Activated T-helper 17 cell treated with anti-CD3 and anti-CD28 coated beads, Interleukin-2, amount 50 U/mL, for 72 hours (primary cell): ENCODE results near the gene TMCC2. TPM values are rescaled to one million over a fixed set of nuclear protein-coding genes. Genes with fewer than 3 reads are reported as not detected.
"Not testable (repeated sequence)": the region's sequence is repeated elsewhere in the genome, so short reads cannot be mapped to it uniquely, and the experiment has no call there.

Source experiments
- ATAC-seq: fragments of 150-1000 bp; cut with Tn5 transposase; replicated peaks from 2 replicates; pipeline ENCODE4 v1.10.0; 2021; ENCODE audit warnings: mild to moderate bottlenecking, moderate library complexity
- H3K27ac Mint-ChIP-seq: one replicate; pipeline ENCODE4 v1.8.0; 2022; ENCODE audit warnings: mixed read lengths
- H3K27me3 Mint-ChIP-seq: one replicate; pipeline ENCODE4 v1.8.0; 2022; ENCODE audit warnings: mixed read lengths
- H3K36me3 Mint-ChIP-seq: one replicate; pipeline ENCODE4 v1.8.0; 2022; ENCODE audit warnings: low read depth, mild to moderate bottlenecking, mixed read lengths
- H3K4me1 Mint-ChIP-seq: one replicate; pipeline ENCODE4 v1.8.0; 2022; ENCODE audit warnings: mixed read lengths
- H3K4me3 Mint-ChIP-seq: one replicate; pipeline ENCODE4 v1.8.0; 2022; ENCODE audit warnings: mild to moderate bottlenecking, mixed read lengths
- H3K9me3 Mint-ChIP-seq: one replicate; pipeline ENCODE4 v1.8.0; 2022; ENCODE audit warnings: mixed read lengths
- total RNA-seq, 2 donors: library from RNA; stranded (reverse); gene quantifications; one replicate each; pipeline ENCODE4 v1.2.3, GENCODE V29; 2022

Gene TMCC2
- total RNA-seq, 2 donors from 2014 or later: 2.6 to 3.5 TPM

DNA sequence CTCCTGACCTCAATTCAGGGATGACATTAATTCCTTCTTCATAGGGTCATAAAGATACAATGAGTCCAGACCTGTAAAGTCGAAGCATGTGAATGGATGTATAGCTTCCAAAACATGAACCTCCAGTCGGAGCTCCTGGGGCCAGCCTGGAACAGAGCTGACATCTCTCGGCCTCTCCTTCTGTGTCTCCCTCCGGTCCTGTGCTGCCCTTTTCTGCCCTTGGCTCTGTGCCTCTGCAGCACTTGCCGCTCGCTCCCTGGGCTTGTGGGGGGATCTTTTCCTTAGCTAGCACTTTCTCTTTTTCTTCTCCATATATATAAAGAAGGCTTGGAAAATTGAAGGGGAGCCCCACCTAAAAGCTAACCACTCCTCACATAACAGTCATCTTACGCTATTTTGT lies 42.5 kb downstream of the TMCC2 start:
- no peak for ATAC-seq
- H3K4me3 Mint-ChIP-seq: no peak overlapping the region
- H3K9me3 Mint-ChIP-seq: no peaks in the 10 kb centered on the region
- H3K4me1 Mint-ChIP-seq: peaks cover 4% of the 10 kb centered on the region
- H3K27ac Mint-ChIP-seq: peak overlapping the region; percentile 15
- H3K36me3 Mint-ChIP-seq: no peaks in the 10 kb centered on the region
- H3K27me3 Mint-ChIP-seq: no peaks in the 10 kb centered on the region

DNA sequence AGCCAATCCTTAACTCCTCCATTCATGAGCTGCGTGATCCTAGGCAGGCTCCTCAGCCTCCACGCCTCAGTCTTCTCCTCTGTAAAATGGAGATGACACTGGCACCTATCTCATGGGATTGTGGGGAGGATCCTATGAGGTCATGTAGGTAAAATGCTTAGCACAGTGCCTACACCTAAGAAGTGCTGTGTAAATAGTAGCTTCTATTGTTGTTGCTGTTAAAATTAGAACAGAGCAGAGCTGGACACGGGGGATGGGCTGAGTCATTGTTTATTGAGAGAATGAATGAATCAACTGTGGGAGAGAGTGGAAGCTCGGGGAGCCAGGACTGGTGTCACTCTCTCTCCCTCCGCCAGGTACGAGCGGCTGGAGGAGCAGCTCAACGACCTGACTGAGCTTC lies 43.0 kb downstream of the TMCC2 start:
- Mint-ChIP-seq H3K36me3 (no peaks in the 10 kb centered on the region), H3K27ac (peak overlapping the region; percentile 15), H3K9me3 (no peaks in the 10 kb centered on the region), H3K4me1 (peaks cover 4% of the 10 kb centered on the region), H3K27me3 (no peaks in the 10 kb centered on the region), H3K4me3 (no peak overlapping the region)
- peak; percentile 54 for ATAC-seq

DNA sequence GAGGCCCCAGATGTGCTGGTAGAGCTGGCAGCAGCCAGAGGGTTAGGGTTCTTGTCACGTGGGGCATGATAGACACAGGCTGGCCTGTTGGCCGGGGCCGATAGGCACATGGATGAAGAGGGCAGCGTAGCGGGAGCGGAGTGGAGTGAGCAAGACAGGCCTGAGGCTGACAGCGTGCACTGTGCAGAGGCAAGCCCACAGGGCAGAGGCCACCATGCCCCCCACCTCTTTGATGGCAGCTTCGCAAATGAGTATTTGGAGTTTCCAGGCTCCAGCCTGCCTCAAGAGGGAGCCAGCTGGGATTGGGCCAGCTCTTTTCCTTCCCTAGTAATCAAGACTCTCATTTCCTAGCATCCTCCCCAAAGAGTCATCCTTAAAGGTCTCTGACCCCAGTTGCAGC lies 43.5 kb downstream of the TMCC2 start:
- Mint-ChIP-seq H3K27ac (peak overlapping the region; percentile 15), H3K36me3 (no peaks in the 10 kb centered on the region), H3K27me3 (no peaks in the 10 kb centered on the region), H3K4me3 (no peak overlapping the region), H3K9me3 (no peaks in the 10 kb centered on the region), H3K4me1 (peaks cover 4% of the 10 kb centered on the region)
- no peak for ATAC-seq

GRCh38 chr1:205271745-205272144 lies 44.0 kb downstream of the TMCC2 start:
- no peaks in the 10 kb centered on the region for H3K27me3 Mint-ChIP-seq
- H3K4me3 Mint-ChIP-seq: no peak overlapping the region
- ATAC-seq: no peak
- peaks cover 4% of the 10 kb centered on the region for H3K4me1 Mint-ChIP-seq
- H3K9me3 Mint-ChIP-seq: no peaks in the 10 kb centered on the region
- no peak overlapping the region for H3K27ac Mint-ChIP-seq
- H3K36me3 Mint-ChIP-seq: no peaks in the 10 kb centered on the region

- Mint-ChIP-seq H3K4me1 (peaks cover 4% of the 10 kb centered on the region), H3K27ac (no peak overlapping the region), H3K27me3 (no peaks in the 10 kb centered on the region), H3K9me3 (no peaks in the 10 kb centered on the region), H3K4me3 (no peak overlapping the region), H3K36me3 (no peaks in the 10 kb centered on the region)
- no peak for ATAC-seq
Observed at GRCh38 chr1:205272536-205272935, 44.8 kb downstream of the TMCC2 start.

DNA sequence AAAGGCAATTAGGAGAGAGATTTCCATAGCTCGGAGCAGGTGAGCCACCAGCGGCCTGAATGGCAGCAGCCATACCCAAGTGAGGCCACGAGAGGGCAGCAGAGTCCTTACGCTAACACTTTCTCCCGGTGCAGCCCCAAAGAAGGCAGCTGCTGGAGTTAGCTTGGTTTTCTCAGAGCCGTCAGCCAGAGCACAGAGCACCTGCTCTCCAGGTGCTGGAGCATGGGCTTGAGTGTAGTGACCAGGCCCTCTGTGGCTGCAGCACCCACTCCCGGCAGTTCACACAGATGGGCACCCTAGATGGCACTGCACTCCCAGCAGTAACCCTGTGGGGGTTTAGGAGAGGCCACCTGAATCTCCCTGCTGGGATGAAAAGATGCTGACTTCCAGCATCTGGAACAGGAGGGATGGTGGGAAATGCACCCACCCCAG lies 45.8 kb downstream of the TMCC2 start:
- Mint-ChIP-seq H3K27me3 (no peaks in the 10 kb centered on the region), H3K27ac (no peak overlapping the region), H3K4me1 (peaks cover 9% of the 10 kb centered on the region), H3K36me3 (no peaks in the 10 kb centered on the region), H3K4me3 (peak overlapping the region; percentile 10), H3K9me3 (no peaks in the 10 kb centered on the region)
- peak; percentile 88 for ATAC-seq

DNA sequence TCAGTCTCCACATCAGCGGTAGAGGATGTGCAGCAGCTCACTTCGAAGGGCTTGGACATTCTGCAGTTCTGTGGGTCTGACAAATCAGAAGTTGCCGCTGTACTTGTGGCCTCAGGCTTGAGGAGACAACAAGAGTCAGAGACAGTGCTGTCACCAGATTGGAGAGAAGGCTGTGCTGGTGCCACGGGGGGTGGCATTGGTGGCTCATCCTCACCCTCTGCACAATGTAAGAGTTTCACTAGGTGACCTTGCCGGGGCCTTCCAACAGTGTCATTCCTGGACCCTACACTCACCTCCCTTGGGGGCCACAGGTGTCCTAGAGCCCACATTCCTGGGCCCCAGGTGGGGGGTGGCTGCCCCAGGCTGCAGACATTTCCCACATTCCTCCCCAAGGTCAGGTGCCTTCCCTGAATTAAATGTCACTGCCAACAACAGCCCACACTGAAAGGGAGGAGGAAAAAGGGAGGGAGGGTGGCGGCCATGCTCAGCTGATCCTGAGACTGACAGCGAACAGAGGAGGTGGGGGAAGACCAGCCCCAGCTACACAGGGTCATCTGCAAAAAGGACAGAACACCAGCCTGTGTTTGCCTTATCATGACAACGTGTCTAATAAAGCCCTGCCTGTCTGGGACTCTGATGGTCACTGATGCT lies 46.4 kb downstream of the TMCC2 start:
- peak overlapping the region; percentile 10 for H3K4me3 Mint-ChIP-seq
- no peak for ATAC-seq
- no peak overlapping the region for H3K27ac Mint-ChIP-seq
- H3K36me3 Mint-ChIP-seq: no peaks in the 10 kb centered on the region
- no peaks in the 10 kb centered on the region for H3K9me3 Mint-ChIP-seq
- H3K27me3 Mint-ChIP-seq: no peaks in the 10 kb centered on the region
- peaks cover 13% of the 10 kb centered on the region for H3K4me1 Mint-ChIP-seq

- no peaks in the 10 kb centered on the region for H3K27me3 Mint-ChIP-seq
- no peak for ATAC-seq
- no peaks in the 10 kb centered on the region for H3K9me3 Mint-ChIP-seq
- no peaks in the 10 kb centered on the region for H3K36me3 Mint-ChIP-seq
- H3K4me3 Mint-ChIP-seq: no peak overlapping the region
- H3K27ac Mint-ChIP-seq: no peak overlapping the region
- peaks cover 18% of the 10 kb centered on the region for H3K4me1 Mint-ChIP-seq
Observed at GRCh38 chr1:205275133-205275532, 47.4 kb downstream of the TMCC2 start.

DNA sequence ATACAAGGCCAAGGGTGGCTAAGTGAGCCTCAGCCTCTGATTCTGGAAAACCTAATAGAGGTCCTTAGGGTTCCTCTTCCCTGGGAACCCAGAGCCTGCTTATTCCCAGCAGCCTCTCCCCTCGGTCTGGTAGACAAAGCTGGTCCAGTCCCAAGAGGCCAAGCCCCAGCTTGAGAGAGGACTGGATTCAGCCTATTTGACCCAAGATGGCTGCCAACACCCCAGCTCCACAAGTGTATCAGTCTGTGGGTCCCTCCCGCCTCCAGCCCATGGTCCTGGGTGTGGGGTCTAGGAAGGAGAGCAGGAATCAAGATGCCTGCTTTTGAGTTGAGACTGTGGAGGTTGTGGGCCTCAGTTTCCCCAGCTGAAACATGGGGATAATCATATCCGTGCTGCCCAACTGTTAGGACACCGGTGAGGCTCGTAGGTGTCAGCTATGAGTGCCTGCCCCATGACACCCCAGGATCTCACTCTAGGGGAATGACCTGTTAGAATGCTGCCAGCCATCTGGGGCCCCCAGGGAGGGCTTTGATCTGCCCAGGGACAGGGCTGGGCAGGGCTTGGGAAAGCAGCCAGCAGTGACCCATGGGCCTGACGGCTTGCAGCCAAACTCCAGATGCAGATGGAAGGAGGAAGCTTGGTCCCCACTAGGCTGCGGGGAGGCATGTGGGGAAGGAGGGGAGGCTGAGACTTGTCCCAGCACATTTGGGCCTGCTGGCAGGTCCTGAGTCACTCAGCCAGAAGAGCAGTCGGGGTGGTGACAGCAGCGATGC lies 48.4 kb downstream of the TMCC2 start:
- H3K36me3 Mint-ChIP-seq: no peaks in the 10 kb centered on the region
- no peak overlapping the region for H3K27ac Mint-ChIP-seq
- no peak overlapping the region for H3K4me3 Mint-ChIP-seq
- no peak for ATAC-seq
- no peaks in the 10 kb centered on the region for H3K27me3 Mint-ChIP-seq
- no peaks in the 10 kb centered on the region for H3K9me3 Mint-ChIP-seq
- H3K4me1 Mint-ChIP-seq: peaks cover 17% of the 10 kb centered on the region

GRCh38 chr1:205276689-205277065 lies 48.9 kb downstream of the TMCC2 start:
- Mint-ChIP-seq H3K27ac (no peak overlapping the region), H3K36me3 (no peaks in the 10 kb centered on the region), H3K27me3 (no peaks in the 10 kb centered on the region), H3K4me3 (no peak overlapping the region), H3K4me1 (peaks cover 17% of the 10 kb centered on the region), H3K9me3 (no peaks in the 10 kb centered on the region)
- no peak for ATAC-seq

- Mint-ChIP-seq H3K36me3 (no peaks in the 10 kb centered on the region), H3K27me3 (no peaks in the 10 kb centered on the region), H3K27ac (no peak overlapping the region), H3K4me3 (no peak overlapping the region), H3K9me3 (no peaks in the 10 kb centered on the region), H3K4me1 (peaks cover 24% of the 10 kb centered on the region)
- no peak for ATAC-seq
Observed at GRCh38 chr1:205279986-205280385, 52.2 kb downstream of the TMCC2 start.

DNA sequence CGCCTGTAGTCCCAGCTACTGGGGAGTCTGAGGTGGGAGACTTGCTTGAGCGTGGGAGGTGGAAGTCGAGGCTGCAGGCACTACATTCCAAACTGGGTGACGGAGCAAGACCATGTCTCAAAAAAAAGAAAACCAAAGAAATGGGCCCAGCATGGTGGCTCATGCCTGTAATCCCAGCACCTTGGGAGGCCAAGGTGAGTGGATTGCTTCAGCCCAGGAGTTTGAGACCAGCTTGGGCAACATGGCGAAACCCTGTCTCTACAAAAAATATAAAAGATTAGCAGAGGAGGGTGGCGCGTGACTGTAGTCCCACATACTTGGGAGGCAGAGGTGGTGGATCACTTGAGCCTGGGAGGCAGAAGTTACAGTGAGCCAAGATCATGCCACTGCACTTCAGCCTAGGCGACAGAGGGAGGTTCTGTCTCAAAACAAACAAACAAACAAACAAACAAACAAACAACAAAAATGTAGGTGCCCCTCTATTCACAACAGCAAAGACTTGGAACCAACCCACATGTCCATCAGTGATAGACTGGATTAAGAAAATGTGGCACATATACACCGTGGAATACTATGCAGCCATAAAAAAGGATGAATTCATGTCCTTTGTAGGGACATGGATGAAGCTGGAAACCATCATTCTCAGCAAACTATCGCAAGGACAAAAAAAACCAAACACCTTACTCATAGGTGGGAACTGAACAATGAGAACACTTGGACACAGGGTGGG lies 53.1 kb downstream of the TMCC2 start:
- not testable (repeated sequence) for H3K27me3 Mint-ChIP-seq, ATAC-seq, H3K27ac Mint-ChIP-seq, H3K4me3 Mint-ChIP-seq, H3K36me3 Mint-ChIP-seq, H3K9me3 Mint-ChIP-seq
- H3K4me1 Mint-ChIP-seq: peaks cover 32% of the 10 kb centered on the region

DNA sequence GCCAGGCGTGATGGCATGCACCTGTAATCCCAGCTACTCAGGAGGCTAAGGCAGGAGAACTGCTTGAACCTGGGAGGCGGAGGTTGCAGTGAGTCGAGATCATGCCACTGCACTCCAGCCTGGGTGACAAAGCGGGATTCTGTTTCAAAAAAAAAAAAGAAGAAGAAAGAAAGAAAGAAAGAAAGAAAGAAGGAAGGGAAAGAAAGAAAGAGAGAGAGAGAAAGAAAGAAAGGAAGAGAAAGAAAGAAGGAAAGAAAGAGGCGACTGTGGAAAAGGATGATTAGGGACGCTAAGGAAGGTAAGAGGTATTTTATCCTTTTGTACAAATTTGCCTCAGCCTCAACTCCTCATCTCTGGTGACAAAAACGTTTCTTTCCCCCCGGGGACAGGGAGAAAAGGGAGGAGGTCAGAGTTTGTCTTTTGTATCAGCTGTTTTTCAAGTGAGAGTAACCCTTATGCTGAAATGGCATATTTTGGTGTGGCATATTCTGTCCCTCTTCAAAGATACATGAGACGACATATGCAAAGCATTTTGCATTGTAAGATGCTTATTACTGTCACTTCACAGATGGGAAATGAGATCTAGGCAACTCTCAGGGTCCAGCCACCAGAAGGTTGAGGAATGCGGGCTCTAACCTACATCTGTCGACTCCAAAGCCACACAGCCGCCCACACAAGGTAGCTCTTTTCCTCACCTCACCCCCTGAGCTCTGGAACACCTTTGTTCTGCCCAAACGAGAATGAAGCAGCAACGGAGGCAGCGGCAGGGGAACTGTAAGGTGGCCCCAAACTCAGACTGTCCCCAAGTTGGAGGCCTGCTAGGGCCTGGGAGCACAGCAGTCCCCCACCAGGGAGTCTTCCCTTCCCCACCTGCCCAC lies 55.8 kb downstream of the TMCC2 start:
- H3K27me3 Mint-ChIP-seq: no peaks in the 10 kb centered on the region
- ATAC-seq: no peak
- peak overlapping the region; percentile 9 for H3K4me3 Mint-ChIP-seq
- no peaks in the 10 kb centered on the region for H3K9me3 Mint-ChIP-seq
- H3K4me1 Mint-ChIP-seq: peaks cover 47% of the 10 kb centered on the region
- peaks cover 6% of the 10 kb centered on the region for H3K36me3 Mint-ChIP-seq
- H3K27ac Mint-ChIP-seq: no peak overlapping the region
